H9 (cell line): ENCODE results near the gene GGACT. TPM values are rescaled to one million over a fixed set of nuclear protein-coding genes. Genes with fewer than 3 reads are reported as not detected.

Source experiments
- DNase-seq: peaks from one replicate; pipeline ENCODE4 v3.0.0-alpha.2; 2017
- H2AFZ ChIP-seq: one replicate; pipeline ENCODE4 v1.6.1; 2013; ENCODE audit warnings: mild to moderate bottlenecking, low read length, control low read depth, moderate library complexity
- H2AK5ac ChIP-seq: 2 replicates; pipeline ENCODE4 v1.6.1; 2013; ENCODE audit warnings: low read length, control low read depth, mixed read lengths; ENCODE audit not compliant: insufficient read length
- H2BK120ac ChIP-seq: one replicate; pipeline ENCODE4 v1.6.1; 2013; ENCODE audit warnings: low read depth, mild to moderate bottlenecking, low read length, control low read depth, inconsistent platforms; ENCODE audit not compliant: poor library complexity, severe bottlenecking
- H2BK12ac ChIP-seq: 2 replicates; pipeline ENCODE4 v1.6.1; 2013; ENCODE audit warnings: low read length, control low read depth, mixed read lengths, low read depth; ENCODE audit not compliant: insufficient read length
- H2BK15ac ChIP-seq: 2 replicates; pipeline ENCODE4 v1.6.1; 2013; ENCODE audit warnings: low read depth, low read length, control low read depth
- H2BK20ac ChIP-seq: one replicate; pipeline ENCODE4 v1.6.1; 2013; ENCODE audit warnings: low read depth, mild to moderate bottlenecking, low read length, control low read depth, inconsistent platforms; ENCODE audit not compliant: poor library complexity, severe bottlenecking
- H2BK5ac ChIP-seq: 2 replicates; pipeline ENCODE4 v1.6.1; 2013; ENCODE audit warnings: low read length, control low read depth, mixed read lengths; ENCODE audit not compliant: insufficient read length
- H3K14ac ChIP-seq: 2 replicates; pipeline ENCODE4 v1.6.1; 2013; ENCODE audit warnings: low read length, control low read depth; ENCODE audit not compliant: insufficient read depth
- H3K18ac ChIP-seq: 2 replicates; pipeline ENCODE4 v1.6.1; 2013; ENCODE audit warnings: low read depth, mild to moderate bottlenecking, mixed read lengths, low read length, control low read depth; ENCODE audit not compliant: insufficient read length
- H3K23ac ChIP-seq: 2 replicates; pipeline ENCODE4 v1.6.1; 2013; ENCODE audit warnings: low read length, control low read depth, mixed read lengths, low read depth; ENCODE audit not compliant: insufficient read length
- H3K23me2 ChIP-seq: 2 replicates; pipeline ENCODE4 v1.6.1; 2013; ENCODE audit warnings: low read depth, mild to moderate bottlenecking, mixed read lengths, low read length, control low read depth; ENCODE audit not compliant: insufficient read length, poor library complexity, severe bottlenecking
- H3K27ac ChIP-seq: 2 replicates; pipeline ENCODE4 v1.5.1; 2013; ENCODE audit warnings: low read length, control low read depth, mixed read lengths, low read depth; ENCODE audit not compliant: insufficient read length
- H3K27me3 ChIP-seq: 2 replicates; pipeline ENCODE4 v1.6.1; 2013; ENCODE audit warnings: low read length, control low read depth, inconsistent platforms; ENCODE audit not compliant: insufficient read depth
- H3K4ac ChIP-seq: 2 replicates; pipeline ENCODE4 v1.6.1; 2013; ENCODE audit warnings: low read depth, mild to moderate bottlenecking, control low read depth, inconsistent platforms, low read length, moderate library complexity
- H3K4me1 ChIP-seq: 2 replicates; pipeline ENCODE4 v1.6.1; 2013; ENCODE audit warnings: low read length, control low read depth, inconsistent platforms; ENCODE audit not compliant: insufficient read depth
- H3K4me2 ChIP-seq: 2 replicates; pipeline ENCODE4 v1.6.1; 2013; ENCODE audit warnings: low read length, control low read depth, mixed read lengths; ENCODE audit not compliant: insufficient read length, insufficient read depth
- H3K56ac ChIP-seq: 2 replicates; pipeline ENCODE4 v1.6.1; 2013; ENCODE audit warnings: low read depth, mild to moderate bottlenecking, mixed read lengths, low read length, control low read depth; ENCODE audit not compliant: insufficient read length
- H3K79me1 ChIP-seq: 2 replicates; pipeline ENCODE4 v1.6.1; 2013; ENCODE audit warnings: low read depth, mild to moderate bottlenecking, moderate library complexity, low read length, control low read depth, inconsistent platforms; ENCODE audit not compliant: insufficient read depth, poor library complexity, severe bottlenecking
- H3K79me2 ChIP-seq: 2 replicates; pipeline ENCODE4 v1.6.1; 2013; ENCODE audit warnings: low read length, control low read depth, inconsistent platforms; ENCODE audit not compliant: insufficient read depth
- H3K9ac ChIP-seq: 2 replicates; pipeline ENCODE4 v1.6.1; 2013; ENCODE audit warnings: low read length, control low read depth, mixed read lengths; ENCODE audit not compliant: insufficient read length; ENCODE audit errors: extremely low read depth
- H3K9me3 ChIP-seq: one replicate; pipeline ENCODE4 v1.6.1; 2013; ENCODE audit warnings: low read depth, low read length, inconsistent platforms; ENCODE audit not compliant: control insufficient read depth
- H3T11ph ChIP-seq: one replicate; pipeline ENCODE4 v1.6.1; 2013; ENCODE audit warnings: mild to moderate bottlenecking, low read length, control low read depth, inconsistent platforms
- H4K20me1 ChIP-seq: one replicate; pipeline ENCODE4 v1.6.1; 2013; ENCODE audit not compliant: control insufficient read depth, insufficient read length, insufficient read depth
- H4K5ac ChIP-seq: 2 replicates; pipeline ENCODE4 v1.6.1; 2013; ENCODE audit warnings: low read depth, mild to moderate bottlenecking, mixed read lengths, low read length, control low read depth; ENCODE audit not compliant: insufficient read length
- H4K8ac ChIP-seq: replicated peaks from 2 replicates; pipeline ENCODE4 v1.6.1; 2013; ENCODE audit warnings: low read length, control low read depth, mixed read lengths, low read depth; ENCODE audit not compliant: insufficient read length
- H4K91ac ChIP-seq: 2 replicates; pipeline ENCODE4 v1.6.1; 2013; ENCODE audit warnings: low read depth, mild to moderate bottlenecking, moderate library complexity, mixed read lengths, low read length, control low read depth; ENCODE audit not compliant: insufficient read length
- H3K27ac Mint-ChIP-seq, 3 experiments: 2 replicates in 2 of 3; 3 replicates in 1 of 3; pipeline ENCODE4 v1.8.0; 2020 to 2021; ENCODE audit warnings: mixed read lengths in 3 of 3, mild to moderate bottlenecking in 1 of 3, moderate library complexity in 1 of 3
- H3K27me3 Mint-ChIP-seq: 2 replicates; pipeline ENCODE4 v1.8.0; 2021; ENCODE audit warnings: low read depth, mild to moderate bottlenecking, moderate library complexity, mixed read lengths
- H3K36me3 Mint-ChIP-seq, 3 experiments: 2 replicates in 2 of 3; 3 replicates in 1 of 3; pipeline ENCODE4 v1.8.0; 2020 to 2021; ENCODE audit warnings: low read depth in 3 of 3, mixed read lengths in 3 of 3; ENCODE audit not compliant: insufficient read depth in 1 of 3
- H3K4me1 Mint-ChIP-seq, 2 experiments: 2 replicates each; pipeline ENCODE4 v1.8.0; 2020; ENCODE audit warnings: mixed read lengths in 2 of 2
- H3K4me3 Mint-ChIP-seq, 2 experiments: 2 replicates in 1 of 2; 3 replicates in 1 of 2; pipeline ENCODE4 v1.8.0; 2020 to 2021; ENCODE audit warnings: mild to moderate bottlenecking in 2 of 2, mixed read lengths in 2 of 2, moderate library complexity in 1 of 2
- H3K9me3 Mint-ChIP-seq, 2 experiments: 2 replicates in 1 of 2; 3 replicates in 1 of 2; pipeline ENCODE4 v1.8.0; 2020; ENCODE audit warnings: mild to moderate bottlenecking in 2 of 2, mixed read lengths in 2 of 2, moderate library complexity in 1 of 2
- CTCF ChIP-seq: fragments of 200-600 bp; sonication (generic); conservative IDR thresholded peaks from 3 replicates; pipeline ENCODE4 v1.8.0; 2021; ENCODE audit warnings: antibody characterized with exemption, mild to moderate bottlenecking
- WGBS: extraction: QIAGEN DNeasy Blood & Tissue Kit; methylation state at CpG from one replicate; pipeline ENCODE4 v1.1.7; 2013; ENCODE audit warnings: missing lambda C conversion rate, low lambda C conversion rate, mixed read lengths; ENCODE audit not compliant: insufficient read length; ENCODE audit errors: extremely low coverage; 5-methylcytosine and 5-hydroxymethylcytosine counted together
- total RNA-seq: library from RNA; stranded (reverse); gene quantifications from 2 replicates; pipeline ENCODE4 v1.2.1, GENCODE V29; 2021

Gene GGACT
- total RNA-seq, 1 experiment from 2014 or later = 1.3 TPM

GRCh38 chr13:100564444-100565223, 24.0 kb downstream of the GGACT start:
- no peak overlapping the region for H3K4me3 Mint-ChIP-seq
- DNase-seq = no peak
- H2AFZ ChIP-seq = no peak overlapping the region

More at GRCh38 chr13:100564444-100565223, 24.0 kb downstream of the GGACT start:
- no peak overlapping the region for H3K56ac ChIP-seq
- H2BK5ac ChIP-seq = no peak overlapping the region
- Mint-ChIP-seq H3K9me3 (peaks cover 9 to 15% of the 10 kb centered on the region in 2 experiments), H3K27me3 (peaks cover 2% of the 10 kb centered on the region; the same call in 1 of the 2 replicates), H3K27ac (peak overlapping the region in 1 of 3 experiments; percentile 35; a peak in 1 of 7 replicates), H3K4me1 (peaks cover 3% of the 10 kb centered on the region in 2 experiments; a peak in 3 of 4 replicates), H3K36me3 (peaks cover 5 to 18% (median 12%) of the 10 kb centered on the region in 3 experiments)
- H3K27ac ChIP-seq = no peak overlapping the region
- H4K91ac ChIP-seq = no peak overlapping the region
- H3K79me1 ChIP-seq = no peaks in the 10 kb centered on the region
- H3K14ac ChIP-seq = no peak overlapping the region
- no peak overlapping the region for H4K5ac ChIP-seq
- H3K18ac ChIP-seq = no peak overlapping the region
- H3K4ac ChIP-seq = no peak overlapping the region
- H3K4me2 ChIP-seq = no peak overlapping the region
- no peak overlapping the region for H2BK12ac ChIP-seq
- no peak overlapping the region for H3T11ph ChIP-seq
- no peaks in the 10 kb centered on the region for H3K23me2 ChIP-seq
- H3K9me3 ChIP-seq = no peaks in the 10 kb centered on the region
- no peak overlapping the region for H2AK5ac ChIP-seq
- H3K4me1 ChIP-seq = no peaks in the 10 kb centered on the region; the same call in 1 of the 2 replicates
- H3K23ac ChIP-seq = no peak overlapping the region
- H3K79me2 ChIP-seq = no peaks in the 10 kb centered on the region
- H4K20me1 ChIP-seq = no peaks in the 10 kb centered on the region
- no peak overlapping the region for H2BK120ac ChIP-seq
- H3K9ac ChIP-seq = no peak overlapping the region
- no CpG with 5 or more reads among the region's 13 CpGs for whole genome bisulfite sequencing
- H3K27me3 ChIP-seq = no peaks in the 10 kb centered on the region
- TF ChIP-seq CTCF = no peak
- no peak overlapping the region for H4K8ac ChIP-seq
- no peak overlapping the region for H2BK20ac ChIP-seq
- no peak overlapping the region for H2BK15ac ChIP-seq
